ENCODE measurements around the gene RASAL1. TPM values are rescaled to one million over a fixed set of nuclear protein-coding genes. Genes with fewer than 3 reads are reported as not detected.

The RASAL1 gene
- total RNA-seq, 1 donor = not detected

- Histone ChIP-seq H3K79me2 (ENCODE audit: insufficient read depth, low read length) (no peaks in the 10 kb centered on the region), H2AFZ (ENCODE audit: low read length) (no peak overlapping the region), H3K36me3 (ENCODE audit: insufficient read depth, low read length) (no peaks in the 10 kb centered on the region), H3K27ac (ENCODE audit: low read depth, low read length) (no peak overlapping the region), H3K27me3 (ENCODE audit: insufficient read depth, low read length) (peaks cover 5% of the 10 kb centered on the region), H3K4me2 (ENCODE audit: insufficient read depth, low read length) (no peak overlapping the region), H3K4me1 (ENCODE audit: insufficient read depth, low read length) (no peaks in the 10 kb centered on the region), H3K9me3 (ENCODE audit: low read depth, low read length) (no peaks in the 10 kb centered on the region), H3K4me3 (ENCODE audit: insufficient read depth, low read length) (no peak overlapping the region), H4K20me1 (ENCODE audit: insufficient read depth, low read length) (no peaks in the 10 kb centered on the region)
- DNase-seq (ENCODE audit: insufficient read length, low spot score, missing footprints) = no peak
- TF ChIP-seq CTCF (IDR thresholded peaks at IDR 0.05; ENCODE audit: extremely low read depth, low read depth, low read length) = no peak
These were observed 44.1 kb downstream of the RASAL1 start for GRCh38 chr12:113091506-113091905.

- Histone ChIP-seq H3K4me3 (ENCODE audit: insufficient read depth, low read length) (no peak overlapping the region), H3K9me3 (ENCODE audit: low read depth, low read length) (no peaks in the 10 kb centered on the region), H3K4me1 (ENCODE audit: insufficient read depth, low read length) (no peaks in the 10 kb centered on the region), H3K27me3 (ENCODE audit: insufficient read depth, low read length) (peaks cover 5% of the 10 kb centered on the region), H4K20me1 (ENCODE audit: insufficient read depth, low read length) (no peaks in the 10 kb centered on the region), H3K4me2 (ENCODE audit: insufficient read depth, low read length) (no peak overlapping the region), H3K27ac (ENCODE audit: low read depth, low read length) (no peak overlapping the region), H2AFZ (ENCODE audit: low read length) (no peak overlapping the region), H3K79me2 (ENCODE audit: insufficient read depth, low read length) (no peaks in the 10 kb centered on the region), H3K36me3 (ENCODE audit: insufficient read depth, low read length) (no peaks in the 10 kb centered on the region)
- DNase-seq (ENCODE audit: insufficient read length, low spot score, missing footprints) = no peak
- no peak for TF ChIP-seq CTCF (IDR thresholded peaks at IDR 0.05; ENCODE audit: extremely low read depth, low read depth, low read length)
These were observed 44.8 kb downstream of the RASAL1 start for GRCh38 chr12:113090740-113091139.

- Histone ChIP-seq H3K4me3 (ENCODE audit: insufficient read depth, low read length) (no peak overlapping the region), H3K36me3 (ENCODE audit: insufficient read depth, low read length) (no peaks in the 10 kb centered on the region), H3K79me2 (ENCODE audit: insufficient read depth, low read length) (no peaks in the 10 kb centered on the region), H3K27ac (ENCODE audit: low read depth, low read length) (no peak overlapping the region), H4K20me1 (ENCODE audit: insufficient read depth, low read length) (no peaks in the 10 kb centered on the region), H2AFZ (ENCODE audit: low read length) (no peak overlapping the region), H3K4me2 (ENCODE audit: insufficient read depth, low read length) (no peak overlapping the region), H3K4me1 (ENCODE audit: insufficient read depth, low read length) (no peaks in the 10 kb centered on the region), H3K27me3 (ENCODE audit: insufficient read depth, low read length) (peaks cover 5% of the 10 kb centered on the region), H3K9me3 (ENCODE audit: low read depth, low read length) (no peaks in the 10 kb centered on the region)
- DNase-seq (ENCODE audit: insufficient read length, low spot score, missing footprints) = no peak
- TF ChIP-seq CTCF (IDR thresholded peaks at IDR 0.05; ENCODE audit: extremely low read depth, low read depth, low read length) = no peak
These were observed 45.7 kb downstream of the RASAL1 start for GRCh38 chr12:113089839-113090238.

- no peak for DNase-seq (ENCODE audit: insufficient read length, low spot score, missing footprints)
- peaks cover 5% of the 10 kb centered on the region for H3K27me3 ChIP-seq (ENCODE audit: insufficient read depth, low read length)
- H3K36me3 ChIP-seq (ENCODE audit: insufficient read depth, low read length) = no peaks in the 10 kb centered on the region
- H3K9me3 ChIP-seq (ENCODE audit: low read depth, low read length) = no peaks in the 10 kb centered on the region
- no peak for TF ChIP-seq CTCF (IDR thresholded peaks at IDR 0.05; ENCODE audit: extremely low read depth, low read depth, low read length)
- no peak overlapping the region for H3K27ac ChIP-seq (ENCODE audit: low read depth, low read length)
- H3K4me1 ChIP-seq (ENCODE audit: insufficient read depth, low read length) = no peaks in the 10 kb centered on the region
- H2AFZ ChIP-seq (ENCODE audit: low read length) = no peak overlapping the region
- H3K4me2 ChIP-seq (ENCODE audit: insufficient read depth, low read length) = no peak overlapping the region
- no peaks in the 10 kb centered on the region for H3K79me2 ChIP-seq (ENCODE audit: insufficient read depth, low read length)
- H3K4me3 ChIP-seq (ENCODE audit: insufficient read depth, low read length) = no peak overlapping the region
- H4K20me1 ChIP-seq (ENCODE audit: insufficient read depth, low read length) = no peaks in the 10 kb centered on the region
These were observed 46.4 kb downstream of the RASAL1 start for GRCh38 chr12:113088971-113089756.

Data from osteoblast (primary cell).